ENCODE data around the gene MYO1D. TPM values are rescaled to one million over a fixed set of nuclear protein-coding genes. Genes with fewer than 3 reads are reported as not detected.
A peak's percentile ranks its signal among the peaks of the same experiment; 100 is the strongest.

The MYO1D gene
- total RNA-seq, 1 experiment from 2014 or later, result 29.9 TPM

DNA sequence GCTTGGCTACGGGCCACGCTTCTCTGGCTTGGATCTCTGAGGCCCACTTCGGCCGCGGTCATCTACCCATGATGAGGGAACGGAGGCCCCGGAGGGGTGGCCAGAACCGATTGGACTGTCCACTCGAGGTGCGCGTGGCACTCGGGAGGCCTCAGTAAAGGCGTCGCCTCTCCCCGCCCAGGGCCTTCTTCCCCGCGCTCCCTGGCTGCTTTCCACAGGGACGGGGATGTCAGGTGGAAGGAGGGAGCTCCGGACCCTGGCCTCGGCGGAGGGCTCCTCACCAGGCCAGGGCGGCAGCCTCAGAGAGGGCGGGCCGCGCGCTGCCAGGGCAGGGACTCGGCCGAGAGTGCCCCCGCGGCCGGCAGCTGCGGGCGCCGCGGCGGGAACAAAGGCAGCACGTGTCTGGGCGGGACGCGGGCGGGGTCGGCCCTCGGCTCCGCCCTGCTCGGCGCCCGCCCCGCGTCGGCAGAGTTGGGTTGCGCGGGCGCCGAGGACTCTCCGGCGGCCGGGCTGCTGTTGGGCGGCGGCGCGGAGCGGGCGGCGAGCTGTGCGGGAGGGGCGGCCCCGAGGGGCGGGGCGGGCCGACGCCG is 390.7 kb downstream of the MYO1D start (continued):
- TF ChIP-seq E2F4 (CRISPR knock-in tag; IDR thresholded peaks at IDR 0.05; ENCODE audit: borderline replicate concordance, low read depth), result peak; percentile 82
- no peak for TF ChIP-seq NFYB (CRISPR knock-in tag; conservative IDR thresholded peaks at IDR 0.05; ENCODE audit: low read depth)
- TF ChIP-seq ETV6 (CRISPR knock-in tag; IDR thresholded peaks at IDR 0.05), result peak; percentile 69
- TF ChIP-seq ZNF232 (CRISPR knock-in tag; IDR thresholded peaks at IDR 0.05), result peak; percentile 61; the same call in 1 of the 2 replicates
- 0 out of 2 replicates have a peak, but pooled peaks have one; percentile 48 for TF ChIP-seq KAT7 (CRISPR knock-in tag; IDR thresholded peaks at IDR 0.05; ENCODE audit: borderline replicate concordance)
- TF ChIP-seq ERG (CRISPR knock-in tag; IDR thresholded peaks at IDR 0.05), result 0 out of 2 replicates have a peak, but pooled peaks have one; percentile 34
- TF ChIP-seq IRF2 (CRISPR knock-in tag; IDR thresholded peaks at IDR 0.05; ENCODE audit: borderline replicate concordance, low read depth), result 0 out of 2 replicates have a peak, but pooled peaks have one; percentile 63
- TF ChIP-seq, protein P1, sequence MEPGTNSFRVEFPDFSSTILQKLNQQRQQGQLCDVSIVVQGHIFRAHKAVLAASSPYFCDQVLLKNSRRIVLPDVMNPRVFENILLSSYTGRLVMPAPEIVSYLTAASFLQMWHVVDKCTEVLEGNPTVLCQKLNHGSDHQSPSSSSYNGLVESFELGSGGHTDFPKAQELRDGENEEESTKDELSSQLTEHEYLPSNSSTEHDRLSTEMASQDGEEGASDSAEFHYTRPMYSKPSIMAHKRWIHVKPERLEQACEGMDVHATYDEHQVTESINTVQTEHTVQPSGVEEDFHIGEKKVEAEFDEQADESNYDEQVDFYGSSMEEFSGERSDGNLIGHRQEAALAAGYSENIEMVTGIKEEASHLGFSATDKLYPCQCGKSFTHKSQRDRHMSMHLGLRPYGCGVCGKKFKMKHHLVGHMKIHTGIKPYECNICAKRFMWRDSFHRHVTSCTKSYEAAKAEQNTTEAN (CRISPR knock-in tag; IDR thresholded peaks at IDR 0.05), result 0 out of 2 replicates have a peak, but pooled peaks have one; percentile 44
- TF ChIP-seq FOXJ3 (CRISPR knock-in tag; IDR thresholded peaks at IDR 0.05; ENCODE audit: borderline replicate concordance), result no peak
- TF ChIP-seq, protein P2, sequence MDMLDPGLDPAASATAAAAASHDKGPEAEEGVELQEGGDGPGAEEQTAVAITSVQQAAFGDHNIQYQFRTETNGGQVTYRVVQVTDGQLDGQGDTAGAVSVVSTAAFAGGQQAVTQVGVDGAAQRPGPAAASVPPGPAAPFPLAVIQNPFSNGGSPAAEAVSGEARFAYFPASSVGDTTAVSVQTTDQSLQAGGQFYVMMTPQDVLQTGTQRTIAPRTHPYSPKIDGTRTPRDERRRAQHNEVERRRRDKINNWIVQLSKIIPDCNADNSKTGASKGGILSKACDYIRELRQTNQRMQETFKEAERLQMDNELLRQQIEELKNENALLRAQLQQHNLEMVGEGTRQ (CRISPR knock-in tag; IDR thresholded peaks at IDR 0.05), result peak; percentile 89
- TF ChIP-seq ARID4B (CRISPR knock-in tag; IDR thresholded peaks at IDR 0.05; ENCODE audit: borderline replicate concordance), result 0 out of 2 replicates have a peak, but pooled peaks have one; percentile 43
- TF ChIP-seq ZNF219 (CRISPR knock-in tag; IDR thresholded peaks at IDR 0.05; ENCODE audit: borderline replicate concordance), result no peak
- peak; percentile 22; the same call in 1 of the 2 replicates for TF ChIP-seq TEAD1 (CRISPR knock-in tag; IDR thresholded peaks at IDR 0.05)
- TF ChIP-seq ATF1 (CRISPR knock-in tag; IDR thresholded peaks at IDR 0.05), result 0 out of 2 replicates have a peak, but pooled peaks have one; percentile 65
- TF ChIP-seq MYBL2 (CRISPR knock-in tag; IDR thresholded peaks at IDR 0.05), result peak; percentile 73; the same call in 1 of the 2 replicates
- 0 out of 2 replicates have a peak, but pooled peaks have one; percentile 43 for TF ChIP-seq ELF4 (CRISPR knock-in tag; IDR thresholded peaks at IDR 0.05; ENCODE audit: low read depth)
- TF ChIP-seq SP1 (CRISPR knock-in tag; conservative IDR thresholded peaks at IDR 0.05), result peak; percentile 97
- 0 out of 2 replicates have a peak, but pooled peaks have one; percentile 11 for TF ChIP-seq PRDM15 (CRISPR knock-in tag; IDR thresholded peaks at IDR 0.05)
- TF ChIP-seq ZNF138 (CRISPR knock-in tag; conservative IDR thresholded peaks at IDR 0.05), result 0 out of 2 replicates have a peak, but pooled peaks have one; percentile 33
- peak; percentile 60; the same call in 1 of the 2 replicates for TF ChIP-seq FOXP1 (CRISPR knock-in tag; IDR thresholded peaks at IDR 0.05; ENCODE audit: borderline replicate concordance)
